GM21526 (cell line): ENCODE data around the gene THADA.
"Not testable (repeated sequence)": the region's sequence is repeated elsewhere in the genome, so short reads cannot be mapped to it uniquely, and the experiment has no call there.

ENCODE experiments used
- ATAC-seq: cut with Tn5 transposase; IDR thresholded peaks from one replicate; pipeline ENCODE4 v1.9.1; 2021; ENCODE audit warnings: moderate library complexity; ENCODE audit not compliant: unreplicated experiment, low FRiP score

THADA gene

GRCh38 chr2:43467891-43468290, 127.9 kb downstream of the THADA start:
- ATAC-seq = no peak

- no peak for ATAC-seq
Measured at GRCh38 chr2:43465234-43465633, 130.6 kb downstream of the THADA start.

- no peak for ATAC-seq
Measured at GRCh38 chr2:43464590-43464989, 131.2 kb downstream of the THADA start.

- no peak for ATAC-seq
Measured at GRCh38 chr2:43462866-43463641, 132.8 kb downstream of the THADA start.

GRCh38 chr2:43461453-43462073, 134.3 kb downstream of the THADA start:
- peak; percentile 75 for ATAC-seq

GRCh38 chr2:43460611-43461365, 135.1 kb downstream of the THADA start:
- ATAC-seq = no peak

- no peak for ATAC-seq
Measured at GRCh38 chr2:43460174-43460546, 135.7 kb downstream of the THADA start.

GRCh38 chr2:43459446-43460173, 136.2 kb downstream of the THADA start:
- ATAC-seq = no peak

- no peak for ATAC-seq
Measured at GRCh38 chr2:43458014-43458628, 137.7 kb downstream of the THADA start.

GRCh38 chr2:43455731-43456642, 139.9 kb downstream of the THADA start:
- no peak for ATAC-seq

GRCh38 chr2:43455296-43455695, 140.5 kb downstream of the THADA start:
- ATAC-seq = no peak

- ATAC-seq = no peak
Measured at GRCh38 chr2:43454791-43455190, 141.0 kb downstream of the THADA start.

GRCh38 chr2:43453179-43454170, 142.4 kb downstream of the THADA start:
- no peak for ATAC-seq

- ATAC-seq = no peak
Measured at GRCh38 chr2:43452318-43452731, 143.5 kb downstream of the THADA start.

- no peak for ATAC-seq
Measured at GRCh38 chr2:43450617-43451016, 145.2 kb downstream of the THADA start.

- ATAC-seq = no peak
Measured at GRCh38 chr2:43448822-43449110, 147.1 kb downstream of the THADA start.

- ATAC-seq = no peak
Measured at GRCh38 chr2:43448011-43448821, 147.6 kb downstream of the THADA start.

GRCh38 chr2:43446755-43447154, 149.1 kb downstream of the THADA start:
- not testable (repeated sequence) for ATAC-seq
